Measurements from ENCODE around the gene APLF.

DNA sequence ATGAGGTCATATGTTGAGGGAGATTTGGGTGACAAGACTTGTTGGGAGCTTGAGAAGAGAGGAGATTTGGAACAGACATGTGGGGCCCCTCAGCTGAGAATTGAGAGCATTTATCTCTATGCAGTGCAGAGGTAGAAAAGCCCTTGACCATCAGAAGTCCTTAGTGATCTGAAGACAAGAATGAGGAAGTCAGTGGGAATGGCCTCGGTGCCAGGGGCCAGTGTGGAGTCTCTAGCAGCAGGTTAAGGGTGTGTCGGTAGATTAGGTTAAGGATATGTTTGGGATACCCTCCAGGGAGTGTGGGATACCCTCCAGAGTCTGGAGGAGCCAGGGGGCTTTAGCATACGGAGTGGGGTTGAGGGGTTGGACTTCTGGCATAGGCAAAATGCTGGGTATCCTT, 41.9 kb upstream of the APLF start:
- TF ChIP-seq, protein P1, sequence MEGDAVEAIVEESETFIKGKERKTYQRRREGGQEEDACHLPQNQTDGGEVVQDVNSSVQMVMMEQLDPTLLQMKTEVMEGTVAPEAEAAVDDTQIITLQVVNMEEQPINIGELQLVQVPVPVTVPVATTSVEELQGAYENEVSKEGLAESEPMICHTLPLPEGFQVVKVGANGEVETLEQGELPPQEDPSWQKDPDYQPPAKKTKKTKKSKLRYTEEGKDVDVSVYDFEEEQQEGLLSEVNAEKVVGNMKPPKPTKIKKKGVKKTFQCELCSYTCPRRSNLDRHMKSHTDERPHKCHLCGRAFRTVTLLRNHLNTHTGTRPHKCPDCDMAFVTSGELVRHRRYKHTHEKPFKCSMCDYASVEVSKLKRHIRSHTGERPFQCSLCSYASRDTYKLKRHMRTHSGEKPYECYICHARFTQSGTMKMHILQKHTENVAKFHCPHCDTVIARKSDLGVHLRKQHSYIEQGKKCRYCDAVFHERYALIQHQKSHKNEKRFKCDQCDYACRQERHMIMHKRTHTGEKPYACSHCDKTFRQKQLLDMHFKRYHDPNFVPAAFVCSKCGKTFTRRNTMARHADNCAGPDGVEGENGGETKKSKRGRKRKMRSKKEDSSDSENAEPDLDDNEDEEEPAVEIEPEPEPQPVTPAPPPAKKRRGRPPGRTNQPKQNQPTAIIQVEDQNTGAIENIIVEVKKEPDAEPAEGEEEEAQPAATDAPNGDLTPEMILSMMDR (IDR thresholded peaks at IDR 0.05; ENCODE audit: poor library complexity): no peak
- TF ChIP-seq EZH2 (IDR thresholded peaks at IDR 0.05; ENCODE audit: borderline replicate concordance) (no peak), EZH2phosphoT487 (IDR thresholded peaks at IDR 0.05; ENCODE audit: low read depth, severe bottlenecking, unreplicated experiment) (no peak)
